Activated CD8-positive, alpha-beta memory T cell treated with anti-CD3 and anti-CD28 coated beads for 36 hours (primary cell): Measurements from ENCODE around the gene TMEM52B. TPM values are rescaled to one million over a fixed set of nuclear protein-coding genes. Genes with fewer than 3 reads are reported as not detected.
"Not testable (repeated sequence)": the region's sequence is repeated elsewhere in the genome, so short reads cannot be mapped to it uniquely, and the experiment has no call there.

ENCODE experiments used
- CTCF ChIA-PET: fragments of 350-600 bp; sonication (Branson Sonifier 250); formaldehyde crosslinking; loops from one replicate; lab custom pipeline; 2021; ENCODE audit warnings: antibody characterized with exemption; lab: Charles Lee
- POLR2A ChIA-PET: fragments of 350-600 bp; sonication (Branson Sonifier 250); formaldehyde crosslinking; loops from one replicate; lab custom pipeline; 2021; ENCODE audit warnings: antibody characterized with exemption; lab: Charles Lee
- total RNA-seq, 2 experiments: library from RNA; stranded (reverse); gene quantifications; one replicate each; pipeline ENCODE4 v1.2.3, GENCODE V29; 2021

Gene TMEM52B
- total RNA-seq, 2 experiments from 2014 or later = not detected

DNA sequence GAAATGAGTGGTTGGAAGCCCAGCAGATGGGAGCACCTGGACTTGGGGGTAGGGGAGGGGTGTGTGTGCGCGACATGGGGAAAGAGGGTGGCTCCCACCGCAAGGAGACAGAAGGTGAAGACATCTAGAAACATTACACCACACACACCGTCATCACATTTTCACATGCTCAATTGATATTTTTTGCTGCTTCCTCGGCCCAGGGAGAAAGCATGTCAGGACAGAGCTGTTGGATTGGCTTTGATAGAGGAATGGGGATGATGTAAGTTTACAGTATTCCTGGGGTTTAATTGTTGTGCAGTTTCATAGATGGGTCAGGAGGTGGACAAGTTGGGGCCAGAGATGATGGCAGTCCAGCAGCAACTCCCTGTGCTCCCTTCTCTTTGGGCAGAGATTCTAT is 43.0 kb downstream of the TMEM52B start:
- CTCF ChIA-PET = no interaction called here
- POLR2A ChIA-PET = no interaction called here

DNA sequence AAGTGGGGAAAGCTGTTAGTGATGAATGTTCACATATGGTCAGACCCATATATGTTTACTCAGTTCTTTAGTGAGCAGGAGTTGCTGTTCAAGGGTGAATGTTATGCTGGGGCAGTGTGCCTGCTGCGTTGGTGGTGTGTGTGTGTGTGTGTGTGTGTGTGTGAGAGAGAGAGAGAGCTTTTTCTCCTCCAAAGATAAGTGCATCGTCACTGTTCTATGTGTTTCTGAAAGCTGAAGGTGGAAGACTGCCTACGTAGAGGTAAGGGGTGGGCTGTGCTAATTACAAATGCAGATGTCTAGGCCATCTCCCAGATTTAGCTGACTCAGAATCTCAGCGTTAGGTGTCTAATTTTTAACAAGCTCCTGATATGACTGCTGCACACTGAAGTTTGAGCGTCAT is 44.4 kb downstream of the TMEM52B start:
- CTCF ChIA-PET = no interaction called here
- POLR2A ChIA-PET = interaction anchor here (0.9 kb wide), 1 partner anchor 341 kb away, joined by 3 read pairs; no protein-coding TSS in a partner anchor

DNA sequence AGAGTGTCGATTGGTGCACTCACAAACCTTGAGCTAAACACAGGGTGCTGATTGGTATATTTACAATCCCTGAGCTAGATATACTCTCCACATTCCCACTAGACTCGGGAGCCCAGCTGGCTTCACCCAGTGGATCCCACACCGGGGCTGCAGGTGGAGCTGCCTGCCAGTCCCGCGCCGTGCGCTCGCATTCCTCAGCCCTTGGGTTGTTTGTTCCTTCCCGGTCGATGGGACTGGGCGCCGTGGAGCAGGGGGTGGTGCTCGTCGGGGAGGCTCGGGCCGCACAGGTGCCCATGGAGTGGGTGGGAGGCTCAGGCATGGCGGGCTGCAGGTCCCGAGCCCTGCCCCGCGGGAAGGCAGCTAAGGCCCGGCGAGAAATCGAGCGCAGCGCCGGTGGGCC is 46.6 kb downstream of the TMEM52B start:
- POLR2A ChIA-PET = not testable (repeated sequence)

DNA sequence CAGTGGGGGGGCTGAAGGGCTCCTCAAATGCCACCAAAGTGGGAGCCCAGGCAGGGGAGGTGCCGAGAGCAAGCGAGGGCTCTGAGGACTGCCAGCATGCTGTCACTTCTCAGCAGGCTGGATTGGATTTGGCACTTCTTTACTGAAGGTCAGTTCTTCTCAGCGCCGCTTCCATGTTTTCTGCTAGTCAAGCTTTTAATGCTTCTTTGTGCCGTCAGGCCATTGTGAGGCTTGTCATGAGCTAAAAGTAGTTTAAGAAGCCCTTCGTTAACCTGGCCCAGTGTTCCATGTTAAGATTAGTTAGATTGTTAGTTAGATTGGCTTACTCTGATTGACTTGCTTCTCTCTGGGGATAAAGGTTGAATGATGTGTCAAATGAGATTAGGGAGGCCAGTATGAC is 47.3 kb downstream of the TMEM52B start:
- CTCF ChIA-PET = interaction anchor here (2.0 kb wide), 1 partner anchor 10 kb away, joined by 6 read pairs; no protein-coding TSS in a partner anchor
- POLR2A ChIA-PET = no interaction called here

More for the DNA sequence above, 46.6 kb downstream of the TMEM52B start:
- CTCF ChIA-PET = not testable (repeated sequence)

DNA sequence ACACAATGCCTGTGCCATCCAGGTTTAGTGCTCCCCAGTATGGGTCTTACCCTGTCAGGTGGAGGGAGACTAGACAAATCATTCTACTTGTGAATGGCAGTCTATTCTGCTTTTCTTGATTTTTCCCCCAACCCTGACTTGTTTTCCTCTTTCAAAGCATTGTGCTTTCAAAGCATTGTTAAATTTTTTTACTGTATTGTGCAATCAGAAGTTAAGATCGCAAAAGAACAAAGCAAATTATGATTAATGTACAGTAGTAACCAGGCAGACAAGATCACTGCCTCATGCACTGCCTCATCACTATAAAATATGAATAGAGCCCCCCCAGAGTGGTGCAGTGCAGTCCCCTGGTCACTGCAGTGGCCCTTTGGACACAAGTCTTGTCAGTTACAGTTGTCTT is 47.9 kb downstream of the TMEM52B start:
- ChIA-PET CTCF (interaction anchor here (2.0 kb wide), 1 partner anchor 9 kb away, joined by 6 read pairs; no protein-coding TSS in a partner anchor), POLR2A (no interaction called here)

- CTCF ChIA-PET = interaction anchor here (2.0 kb wide), 1 partner anchor 8 kb away, joined by 6 read pairs; no protein-coding TSS in a partner anchor
- POLR2A ChIA-PET = interaction anchor here (0.6 to 0.7 kb wide), 4 partner anchors 13 to 1006 kb away, joined by 3 read pairs; partner anchors contain the start of gene GABARAPL1
Measured at GRCh38 chr12:10227648-10228047, 48.8 kb downstream of the TMEM52B start.

- CTCF ChIA-PET = no interaction called here
Measured at GRCh38 chr12:10234562-10234961, 55.7 kb downstream of the TMEM52B start.

DNA sequence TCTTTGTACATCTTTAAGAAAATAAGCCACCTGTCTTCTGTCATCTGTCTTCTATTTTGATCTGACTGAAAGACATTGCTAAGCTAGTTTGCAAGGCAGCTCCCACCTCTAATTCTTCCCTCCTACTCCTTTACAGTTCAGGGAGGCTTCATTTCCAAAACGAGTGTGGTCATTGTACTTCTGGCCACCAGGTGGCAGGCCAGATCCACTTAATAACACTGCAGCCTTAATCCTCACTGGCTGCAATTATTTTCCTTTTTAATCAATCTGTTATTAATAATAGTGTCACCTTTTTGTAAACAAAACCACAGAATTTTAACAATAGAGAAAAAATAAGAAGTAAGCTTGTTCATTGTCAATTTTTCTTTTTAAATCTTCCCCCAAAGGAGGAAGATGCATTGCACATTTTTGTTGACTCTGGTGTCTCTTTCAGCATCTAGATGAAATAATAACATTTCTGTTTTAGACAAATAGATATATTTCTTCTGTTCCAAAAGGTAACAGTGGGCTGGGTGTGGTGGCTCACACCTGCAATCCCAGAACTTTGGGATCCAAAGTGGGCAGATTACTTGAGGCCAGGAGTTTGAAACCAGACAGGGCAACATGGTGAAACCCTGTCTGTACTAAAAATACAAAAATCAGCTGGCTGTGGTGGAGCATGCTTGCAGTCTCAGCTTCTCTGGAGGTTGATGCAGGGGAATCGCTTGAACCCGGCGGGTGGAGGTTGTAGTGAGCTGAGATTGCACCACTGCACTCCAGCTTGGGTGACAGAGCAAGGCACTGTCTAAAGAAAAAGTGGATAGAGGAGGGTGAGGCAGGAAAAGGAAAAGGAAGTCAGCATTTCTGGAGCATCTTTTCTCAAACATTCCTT is 57.2 kb downstream of the TMEM52B start:
- ChIA-PET POLR2A (no interaction called here), CTCF (interaction anchor here (0.7 to 1.8 kb wide), 20 partner anchors 8 to 376 kb away, joined by 3 to 9 read pairs (median 4); no protein-coding TSS in a partner anchor)

More at GRCh38 chr12:10234562-10234961, 55.7 kb downstream of the TMEM52B start:
- POLR2A ChIA-PET = no interaction called here

- ChIA-PET POLR2A (interaction anchor here (1.0 kb wide), 1 partner anchor 68 kb away, joined by 3 read pairs; no protein-coding TSS in a partner anchor), CTCF (interaction anchor here (0.9 to 1.8 kb wide), 9 partner anchors 10 to 311 kb away, joined by 3 to 9 read pairs (median 3); no protein-coding TSS in a partner anchor)
Measured at GRCh38 chr12:10236720-10237119, 57.9 kb downstream of the TMEM52B start.

DNA sequence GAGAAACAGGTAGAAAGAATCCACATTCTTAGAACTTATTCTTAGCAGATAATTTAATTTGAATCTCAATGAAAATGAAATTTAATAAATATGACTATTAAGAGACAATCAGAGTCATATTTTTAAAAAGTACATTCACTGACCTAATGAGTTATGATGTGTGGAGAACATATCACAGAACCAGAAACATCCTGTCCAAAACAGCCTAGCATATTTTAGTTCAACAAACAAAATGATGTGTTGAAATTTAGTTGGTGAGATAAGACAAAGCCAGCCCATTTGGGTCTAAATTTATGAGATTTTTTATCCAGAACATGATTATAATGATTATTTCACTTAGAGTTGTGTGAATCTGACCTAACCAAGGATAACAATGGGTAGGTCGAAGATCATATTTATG is 59.7 kb downstream of the TMEM52B start:
- ChIA-PET POLR2A (interaction anchor here (0.6 to 0.7 kb wide), 2 partner anchors 39 to 110 kb away, joined by 4 to 7 read pairs; no protein-coding TSS in a partner anchor), CTCF (interaction anchor here (0.7 kb wide), 1 partner anchor 18 kb away, joined by 3 read pairs; no protein-coding TSS in a partner anchor)

DNA sequence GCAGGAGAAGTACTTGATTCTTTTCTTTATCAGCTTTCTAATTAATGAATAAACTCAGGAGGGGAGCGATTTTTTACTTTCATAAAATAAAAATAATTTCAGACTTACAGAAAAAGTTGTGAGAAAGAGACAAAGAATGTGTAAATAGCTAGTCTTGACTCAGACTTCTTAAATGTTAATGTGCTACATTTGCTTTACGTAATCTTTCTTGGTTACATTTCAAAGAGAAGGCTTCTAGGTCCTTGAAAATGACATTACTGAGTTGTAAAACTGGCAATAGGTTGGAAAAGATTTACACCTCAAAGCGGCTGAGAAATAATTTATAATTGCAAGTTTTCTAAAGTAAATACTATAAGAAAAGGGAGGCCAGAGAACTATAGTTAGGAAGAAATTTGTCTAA is 62.5 kb downstream of the TMEM52B start:
- CTCF ChIA-PET = interaction anchor here (1.0 kb wide), 1 partner anchor 104 kb away, joined by 3 read pairs; no protein-coding TSS in a partner anchor
- POLR2A ChIA-PET = no interaction called here

Other genes with a start within 250 kb of the TMEM52B start
- gene CLEC2A, start 246.7 kb upstream of the TMEM52B start, total RNA-seq = not detected
- not detected for gene CLEC12A, start 207.6 kb upstream of the TMEM52B start, total RNA-seq
- not detected for gene CLEC1B, start 179.9 kb upstream of the TMEM52B start, total RNA-seq
- gene CLEC12B, start 168.4 kb upstream of the TMEM52B start, total RNA-seq = not detected
- not detected for gene CLEC9A, start 148.3 kb upstream of the TMEM52B start, total RNA-seq
- not detected for gene CLEC1A, start 80.0 kb upstream of the TMEM52B start, total RNA-seq
- not detected for gene CLEC7A, start 48.8 kb upstream of the TMEM52B start, total RNA-seq
- gene OLR1, start 6.9 kb upstream of the TMEM52B start, total RNA-seq = not detected
- gene GABARAPL1, start 33.8 kb downstream of the TMEM52B start, total RNA-seq = 10 to 100 TPM; 12.7 to 16.8 TPM
- gene KLRD1, start 128.8 kb downstream of the TMEM52B start, total RNA-seq = 10 to 100 TPM; 68.3 to 79.1 TPM
- gene KLRK1, start 211.0 kb downstream of the TMEM52B start, total RNA-seq = 100 to 1,000 TPM; 125 to 126 TPM
- gene KLRC4, start 230.7 kb downstream of the TMEM52B start, total RNA-seq = 1 to 10 TPM; 6.6 to 7.6 TPM
- 1 to 10 TPM; 1.8 to 3.0 TPM for gene KLRC3, start 241.6 kb downstream of the TMEM52B start, total RNA-seq